Measurements from ENCODE around the gene ZMIZ1. TPM values are rescaled to one million over a fixed set of nuclear protein-coding genes. Genes with fewer than 3 reads are reported as not detected.

The ZMIZ1 gene
- total and polyA plus RNA-seq, 4 donors, result 18.3 to 80.2 (median 42.6) TPM

GRCh38 chr10:79066411-79067240 lies 2.1 kb upstream of the ZMIZ1 start:
- H3K9ac ChIP-seq (ENCODE audit: insufficient read depth in 1 of 2, low read length in 2 of 2), result peak overlapping the region; percentile 37 to 75
- peak overlapping the region; percentile 35 for H3K4me3 ChIP-seq
- no peaks in the 10 kb centered on the region for H3K9me3 ChIP-seq (ENCODE audit: control insufficient read depth in 4 of 4, insufficient read depth in 3 of 4, low read length in 3 of 4)
- no peaks in the 10 kb centered on the region for H3K27me3 ChIP-seq (ENCODE audit: control insufficient read depth in 3 of 3, insufficient read depth in 3 of 3, low read length in 2 of 3)
- peak overlapping the region; percentile 55 to 79 for H3K27ac ChIP-seq (ENCODE audit: low read depth in 1 of 2, low read length in 1 of 2)
- DNase-seq (peak; percentile 57 to 67 (median 64)), ATAC-seq (ENCODE audit: insufficient read depth, low FRiP score) (no peak)
- TF ChIP-seq CTCF (IDR thresholded peaks at IDR 0.05; ENCODE audit: control extremely low read depth, extremely low read depth), result no peak
- H3K36me3 ChIP-seq (ENCODE audit: control insufficient read depth in 4 of 4, insufficient read depth in 4 of 4, low read length in 4 of 4), result no peaks in the 10 kb centered on the region
- peaks cover 0 to 22% (median 4%) of the 10 kb centered on the region in 5 donors for H3K4me1 ChIP-seq (ENCODE audit: control insufficient read depth in 5 of 5, insufficient read depth in 5 of 5, low read length in 5 of 5)
- 12 to 14% methylated on average over 35 to 37 of the region's 37 CpGs for WGBS, 2 donors

DNA sequence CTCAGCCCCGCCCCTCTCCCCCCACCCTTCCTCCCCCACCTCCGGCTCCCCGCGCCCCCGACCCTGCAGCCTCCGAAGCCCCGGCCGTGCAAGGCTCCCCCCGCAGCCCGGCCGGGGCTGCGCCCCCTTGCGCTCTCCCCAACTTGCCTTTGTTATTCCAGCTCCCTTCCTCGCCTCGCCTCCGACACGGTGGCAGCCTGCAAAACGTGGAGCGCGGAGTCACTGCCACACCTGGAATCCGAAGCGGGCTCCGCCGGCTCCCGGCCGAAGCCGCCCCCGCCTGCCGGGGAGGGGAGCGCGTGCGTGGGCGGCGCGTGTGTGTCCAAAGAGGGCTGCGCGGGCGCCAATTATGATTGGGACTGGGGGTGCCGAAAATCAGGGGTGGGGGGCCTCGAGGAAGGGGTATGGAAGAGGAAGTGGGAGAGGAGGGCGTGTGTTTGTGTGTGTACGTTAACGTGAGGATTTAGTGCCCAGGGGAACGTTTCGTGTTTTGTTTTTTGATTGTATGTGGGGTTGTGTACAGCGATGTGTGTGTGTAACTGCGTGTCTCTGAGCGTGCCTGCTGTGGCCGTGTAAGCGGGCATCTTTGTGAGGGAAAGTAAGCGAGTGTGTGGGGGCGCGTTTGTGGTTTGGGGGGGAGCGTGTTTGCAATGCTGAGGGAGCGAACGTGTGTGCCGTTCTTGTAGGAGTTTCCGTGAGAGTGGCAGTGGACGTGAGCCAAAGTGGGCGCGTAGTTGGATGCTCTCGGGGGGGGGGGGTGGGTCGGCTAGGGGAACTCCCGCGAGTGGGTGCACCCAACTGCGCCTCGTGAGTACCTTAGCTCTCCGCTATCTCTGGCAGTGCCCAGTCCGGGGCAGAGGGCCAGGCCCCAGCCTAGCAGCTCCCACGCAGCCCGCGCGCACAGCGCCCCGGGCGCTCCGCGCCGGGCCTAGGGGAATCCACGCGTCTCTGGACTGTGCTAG lies 1.2 kb upstream of the ZMIZ1 start:
- Histone ChIP-seq H3K36me3 (ENCODE audit: control insufficient read depth in 4 of 4, insufficient read depth in 4 of 4, low read length in 4 of 4) (no peaks in the 10 kb centered on the region), H3K4me3 (peak overlapping the region; percentile 52), H3K27ac (ENCODE audit: low read depth in 1 of 2, low read length in 1 of 2) (peak overlapping the region; percentile 55 to 78), H3K4me1 (ENCODE audit: control insufficient read depth in 5 of 5, insufficient read depth in 5 of 5, low read length in 5 of 5) (peaks cover 3 to 31% (median 13%) of the 10 kb centered on the region in 5 donors), H3K27me3 (ENCODE audit: control insufficient read depth in 3 of 3, insufficient read depth in 3 of 3, low read length in 2 of 3) (no peaks in the 10 kb centered on the region), H3K9me3 (ENCODE audit: control insufficient read depth in 4 of 4, insufficient read depth in 3 of 4, low read length in 3 of 4) (no peaks in the 10 kb centered on the region), H3K9ac (ENCODE audit: insufficient read depth in 1 of 2, low read length in 2 of 2) (peak overlapping the region in 1 of 2 donors; percentile 67)
- DNase-seq (peak; percentile 98 to 99 (median 98)), ATAC-seq (ENCODE audit: insufficient read depth, low FRiP score) (peak; percentile 22)
- WGBS, 2 donors, result 1 to 2% methylated on average over 70 to 81 of the region's 81 CpGs
- no peak for TF ChIP-seq CTCF (IDR thresholded peaks at IDR 0.05; ENCODE audit: control extremely low read depth, extremely low read depth)

GRCh38 chr10:79068203-79068561 lies 584 bp upstream of the ZMIZ1 start:
- WGBS, 2 donors, result 4 to 5% methylated on average over 17 of the region's 17 CpGs

More at GRCh38 chr10:79068203-79068561, 584 bp upstream of the ZMIZ1 start:
- Histone ChIP-seq H3K27ac (ENCODE audit: low read depth in 1 of 2, low read length in 1 of 2) (peak overlapping the region; percentile 69 to 78), H3K9ac (ENCODE audit: insufficient read depth in 1 of 2, low read length in 2 of 2) (no peak overlapping the region), H3K4me1 (ENCODE audit: control insufficient read depth in 5 of 5, insufficient read depth in 5 of 5, low read length in 5 of 5) (peaks cover 9 to 36% (median 18%) of the 10 kb centered on the region in 5 donors), H3K27me3 (ENCODE audit: control insufficient read depth in 3 of 3, insufficient read depth in 3 of 3, low read length in 2 of 3) (no peaks in the 10 kb centered on the region), H3K9me3 (ENCODE audit: control insufficient read depth in 4 of 4, insufficient read depth in 3 of 4, low read length in 3 of 4) (no peaks in the 10 kb centered on the region), H3K36me3 (ENCODE audit: control insufficient read depth in 4 of 4, insufficient read depth in 4 of 4, low read length in 4 of 4) (no peaks in the 10 kb centered on the region), H3K4me3 (no peak overlapping the region)
- DNase-seq, result peak in 2 of 3 donors; percentile 45 to 67
- no peak for ATAC-seq (ENCODE audit: insufficient read depth, low FRiP score)
- TF ChIP-seq CTCF (IDR thresholded peaks at IDR 0.05; ENCODE audit: control extremely low read depth, extremely low read depth), result no peak

All from lung (tissue), 12 donors.